ENCODE results near the gene OBSCN.
"Not testable (repeated sequence)": the region's sequence is repeated elsewhere in the genome, so short reads cannot be mapped to it uniquely, and the experiment has no call there.

The OBSCN gene

GRCh38 chr1:228177183-228177475, 30.7 kb upstream of the OBSCN start:
- in situ Hi-C loops (cut with MboI; ENCODE audit: low sequenced_read_pairs) = no loop called here
- no peaks in the 10 kb centered on the region for H3K9me3 ChIP-seq
- no peaks in the 10 kb centered on the region for H3K36me3 ChIP-seq (replicated peaks)
- no peak overlapping the region for H3K4me3 ChIP-seq
- no peaks in the 10 kb centered on the region for H3K4me1 ChIP-seq
- no peak for DNase-seq (ENCODE audit: low spot score in 2 of 2)
- no peaks in the 10 kb centered on the region for H3K27me3 ChIP-seq (ENCODE audit: low read depth)

GRCh38 chr1:228177721-228178710, 29.8 kb upstream of the OBSCN start:
- in situ Hi-C loops (cut with MboI; ENCODE audit: low sequenced_read_pairs) = no loop called here
- H3K27me3 ChIP-seq (ENCODE audit: low read depth) = no peaks in the 10 kb centered on the region
- H3K9me3 ChIP-seq = no peaks in the 10 kb centered on the region
- no peaks in the 10 kb centered on the region for H3K4me1 ChIP-seq
- no peaks in the 10 kb centered on the region for H3K36me3 ChIP-seq (replicated peaks)
- no peak for DNase-seq (ENCODE audit: low spot score in 2 of 2)
- H3K4me3 ChIP-seq = no peak overlapping the region

GRCh38 chr1:228178737-228179684, 28.8 kb upstream of the OBSCN start:
- no peak overlapping the region for H3K4me3 ChIP-seq
- in situ Hi-C loops (cut with MboI; ENCODE audit: low sequenced_read_pairs) = no loop called here
- DNase-seq (ENCODE audit: low spot score in 2 of 2) = no peak

GRCh38 chr1:228180271-228180958, 27.4 kb upstream of the OBSCN start:
- DNase-seq (ENCODE audit: low spot score in 2 of 2) = no peak
- in situ Hi-C loops (cut with MboI; ENCODE audit: low sequenced_read_pairs) = no loop called here

More at GRCh38 chr1:228178737-228179684, 28.8 kb upstream of the OBSCN start:
- Histone ChIP-seq H3K27me3 (ENCODE audit: low read depth) (no peaks in the 10 kb centered on the region), H3K36me3 (replicated peaks) (no peaks in the 10 kb centered on the region), H3K4me1 (no peaks in the 10 kb centered on the region), H3K9me3 (no peaks in the 10 kb centered on the region)

GRCh38 chr1:228180959-228181644, 26.7 kb upstream of the OBSCN start:
- no peak for DNase-seq (ENCODE audit: low spot score in 2 of 2)
- Histone ChIP-seq H3K36me3 (replicated peaks) (no peaks in the 10 kb centered on the region), H3K27me3 (ENCODE audit: low read depth) (no peaks in the 10 kb centered on the region), H3K4me3 (no peak overlapping the region), H3K4me1 (no peaks in the 10 kb centered on the region), H3K9me3 (no peaks in the 10 kb centered on the region)
- in situ Hi-C loops (cut with MboI; ENCODE audit: low sequenced_read_pairs) = no loop called here

More at GRCh38 chr1:228180271-228180958, 27.4 kb upstream of the OBSCN start:
- Histone ChIP-seq H3K4me3 (no peak overlapping the region), H3K4me1 (no peaks in the 10 kb centered on the region), H3K27me3 (ENCODE audit: low read depth) (no peaks in the 10 kb centered on the region), H3K9me3 (no peaks in the 10 kb centered on the region), H3K36me3 (replicated peaks) (no peaks in the 10 kb centered on the region)

- no peak for DNase-seq (ENCODE audit: low spot score in 2 of 2)
- H3K36me3 ChIP-seq (replicated peaks) = no peaks in the 10 kb centered on the region
- no peaks in the 10 kb centered on the region for H3K9me3 ChIP-seq
- no peaks in the 10 kb centered on the region for H3K4me1 ChIP-seq
- in situ Hi-C loops (cut with MboI; ENCODE audit: low sequenced_read_pairs) = no loop called here
- no peaks in the 10 kb centered on the region for H3K27me3 ChIP-seq (ENCODE audit: low read depth)
- no peak overlapping the region for H3K4me3 ChIP-seq
These were observed 26.2 kb upstream of the OBSCN start for GRCh38 chr1:228181645-228182034.

- Histone ChIP-seq H3K36me3 (replicated peaks) (no peaks in the 10 kb centered on the region), H3K4me1 (no peaks in the 10 kb centered on the region), H3K27me3 (ENCODE audit: low read depth) (no peaks in the 10 kb centered on the region), H3K4me3 (no peak overlapping the region), H3K9me3 (no peaks in the 10 kb centered on the region)
- no peak for DNase-seq (ENCODE audit: low spot score in 2 of 2)
- in situ Hi-C loops (cut with MboI; ENCODE audit: low sequenced_read_pairs) = no loop called here
These were observed 25.4 kb upstream of the OBSCN start for GRCh38 chr1:228182296-228183030.

- in situ Hi-C loops (cut with MboI; ENCODE audit: low sequenced_read_pairs) = no loop called here
- Histone ChIP-seq H3K9me3 (peaks cover 4% of the 10 kb centered on the region), H3K27me3 (ENCODE audit: low read depth) (no peaks in the 10 kb centered on the region), H3K4me1 (no peaks in the 10 kb centered on the region), H3K36me3 (replicated peaks) (no peaks in the 10 kb centered on the region), H3K4me3 (no peak overlapping the region)
- no peak for DNase-seq (ENCODE audit: low spot score in 2 of 2)
These were observed 23.7 kb upstream of the OBSCN start for GRCh38 chr1:228184152-228184551.

GRCh38 chr1:228185641-228185965, 22.2 kb upstream of the OBSCN start:
- no peaks in the 10 kb centered on the region for H3K27me3 ChIP-seq (ENCODE audit: low read depth)
- in situ Hi-C loops (cut with MboI; ENCODE audit: low sequenced_read_pairs) = no loop called here
- peaks cover 4% of the 10 kb centered on the region for H3K9me3 ChIP-seq
- H3K4me3 ChIP-seq = no peak overlapping the region
- no peak for DNase-seq (ENCODE audit: low spot score in 2 of 2)
- no peaks in the 10 kb centered on the region for H3K4me1 ChIP-seq
- no peaks in the 10 kb centered on the region for H3K36me3 ChIP-seq (replicated peaks)

GRCh38 chr1:228188249-228188648, 19.6 kb upstream of the OBSCN start:
- H3K36me3 ChIP-seq (replicated peaks); H3K4me3 ChIP-seq; in situ Hi-C loops (cut with MboI; ENCODE audit: low sequenced_read_pairs); H3K4me1 ChIP-seq; DNase-seq (ENCODE audit: low spot score in 2 of 2); H3K9me3 ChIP-seq; H3K27me3 ChIP-seq (ENCODE audit: low read depth): not testable (repeated sequence)

- in situ Hi-C loops (cut with MboI; ENCODE audit: low sequenced_read_pairs) = no loop called here
- H3K4me3 ChIP-seq = no peak overlapping the region
- peaks cover 4% of the 10 kb centered on the region for H3K9me3 ChIP-seq
- H3K36me3 ChIP-seq (replicated peaks) = no peaks in the 10 kb centered on the region
- H3K4me1 ChIP-seq = no peaks in the 10 kb centered on the region
- DNase-seq (ENCODE audit: low spot score in 2 of 2) = no peak
- H3K27me3 ChIP-seq (ENCODE audit: low read depth) = no peaks in the 10 kb centered on the region
These were observed 17.7 kb upstream of the OBSCN start for GRCh38 chr1:228190182-228190581.

- Histone ChIP-seq H3K4me3 (no peak overlapping the region), H3K4me1 (no peaks in the 10 kb centered on the region), H3K27me3 (ENCODE audit: low read depth) (no peaks in the 10 kb centered on the region), H3K9me3 (peaks cover 4% of the 10 kb centered on the region), H3K36me3 (replicated peaks) (no peaks in the 10 kb centered on the region)
- DNase-seq (ENCODE audit: low spot score in 2 of 2) = no peak
- in situ Hi-C loops (cut with MboI; ENCODE audit: low sequenced_read_pairs) = no loop called here
These were observed 17.1 kb upstream of the OBSCN start for GRCh38 chr1:228190778-228191177.

GRCh38 chr1:228194436-228194835, 13.4 kb upstream of the OBSCN start:
- H3K27me3 ChIP-seq (ENCODE audit: low read depth) = no peaks in the 10 kb centered on the region
- no peak overlapping the region for H3K4me3 ChIP-seq
- in situ Hi-C loops (cut with MboI; ENCODE audit: low sequenced_read_pairs) = no loop called here
- DNase-seq (ENCODE audit: low spot score in 2 of 2) = no peak
- peaks cover 9% of the 10 kb centered on the region for H3K9me3 ChIP-seq
- no peaks in the 10 kb centered on the region for H3K36me3 ChIP-seq (replicated peaks)
- H3K4me1 ChIP-seq = no peaks in the 10 kb centered on the region
